Endometrium (tissue), 2 donors: ENCODE data around the gene LNP1.
"Not testable (repeated sequence)": the region's sequence is repeated elsewhere in the genome, so short reads cannot be mapped to it uniquely, and the experiment has no call there.

Experiments used
- FAIRE-seq: peaks from 2 replicates; lab custom pipeline; 2012; peaks lifted over from hg19 to GRCh38; lab: Jason Lieb, UNC
- donor health status: control.
- donor health status: control.

The LNP1 gene

DNA sequence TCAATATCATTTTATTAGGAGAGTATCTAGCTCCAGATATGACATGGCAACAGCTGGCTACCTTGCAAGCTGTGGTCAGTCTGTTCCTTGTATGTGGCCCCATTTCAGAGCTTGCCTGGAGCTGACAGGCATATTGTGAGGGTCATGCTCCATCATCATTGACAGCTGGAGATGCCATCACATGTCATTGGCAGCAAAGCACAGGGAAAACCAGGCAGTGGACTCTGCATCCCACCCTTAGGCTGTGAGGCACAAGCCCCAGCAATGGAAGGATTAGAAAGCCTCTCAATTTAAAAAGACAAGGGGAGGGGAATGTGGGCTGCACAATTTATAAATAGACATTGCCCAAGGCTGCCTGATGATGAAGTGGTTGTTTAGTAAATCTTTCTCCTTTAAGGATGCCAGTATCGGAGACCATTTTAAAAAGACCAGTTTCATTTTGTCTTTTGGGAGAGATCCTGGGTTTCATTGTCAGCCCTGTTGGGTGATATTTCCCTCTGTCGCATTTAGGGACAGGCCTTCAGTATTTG, 27.9 kb downstream of the LNP1 start:
- FAIRE-seq, result no peak

DNA sequence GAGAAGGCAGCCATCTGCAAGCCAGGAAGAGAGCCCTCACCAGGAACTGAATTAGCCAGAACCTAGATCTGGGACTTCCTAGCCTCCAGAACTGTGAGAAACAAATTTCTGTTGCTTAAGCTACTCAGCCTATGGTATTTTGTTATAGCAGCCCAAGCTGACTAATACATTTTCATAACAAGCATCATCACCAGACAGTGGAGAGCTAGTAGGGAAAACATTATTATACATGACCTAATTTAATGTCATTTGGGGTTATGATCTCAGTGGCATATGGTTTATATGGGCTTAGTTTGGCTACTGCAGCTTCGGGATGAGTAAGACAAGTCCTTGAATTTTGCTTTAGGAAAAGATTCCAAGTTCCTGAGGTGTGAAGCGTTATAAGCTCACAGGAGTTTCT, 35.6 kb downstream of the LNP1 start:
- FAIRE-seq, result no peak

DNA sequence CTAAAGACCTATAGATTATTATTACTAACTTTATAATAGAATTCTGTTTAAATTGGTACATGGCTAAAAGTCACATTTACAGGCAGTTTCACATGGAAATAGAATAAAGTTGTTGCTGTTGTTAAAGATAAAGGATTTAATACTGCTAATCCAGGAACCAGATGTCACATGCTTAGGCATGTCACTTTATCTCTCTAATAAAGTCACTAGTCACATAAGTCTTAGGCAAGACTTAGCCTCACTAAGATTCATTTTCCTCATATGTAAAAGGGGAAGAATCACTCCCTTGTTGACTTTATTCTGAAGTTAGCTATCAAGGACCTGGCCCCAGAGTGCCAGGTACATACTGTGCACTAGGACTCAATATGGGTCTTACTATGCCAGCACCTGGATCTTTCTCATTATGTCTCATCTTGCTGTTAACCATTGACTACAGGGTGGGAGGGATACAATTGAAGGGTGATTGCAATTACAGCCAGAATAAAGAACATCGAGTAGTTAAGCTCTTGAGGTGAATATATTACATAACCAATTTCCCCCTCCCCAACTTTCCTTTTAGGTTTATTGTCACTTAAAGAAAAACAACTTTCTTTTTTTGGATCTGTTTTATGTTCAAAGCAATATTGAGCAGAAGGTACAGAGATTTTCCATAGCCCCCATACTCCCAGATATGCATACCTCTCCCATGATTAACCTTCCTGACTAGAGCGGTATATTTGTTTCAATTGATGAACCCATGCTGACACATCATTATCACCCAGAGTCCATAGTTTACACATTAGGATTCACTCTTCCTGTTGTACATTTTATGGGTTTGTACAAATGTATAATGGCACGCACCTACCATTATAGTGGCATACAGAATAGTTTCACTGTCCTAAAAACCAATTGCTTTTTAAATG, 36.6 kb downstream of the LNP1 start:
- FAIRE-seq, result no peak

DNA sequence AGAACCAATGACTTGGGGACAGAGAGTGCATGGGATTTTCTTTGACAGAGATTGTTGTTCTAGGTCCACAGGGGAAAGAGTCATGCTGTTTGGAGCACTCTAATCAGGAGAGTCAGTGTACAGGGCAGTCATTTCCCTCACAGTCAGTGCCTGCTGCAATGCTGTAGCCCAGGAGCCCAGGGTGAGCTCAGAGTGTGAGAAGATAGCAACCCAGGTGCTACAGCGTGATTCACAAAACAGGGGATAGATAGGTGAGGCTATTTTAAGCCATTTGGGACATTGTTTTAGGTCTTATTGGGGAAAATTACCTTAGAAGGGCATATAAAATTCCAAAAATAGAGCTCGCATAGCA, 37.3 kb downstream of the LNP1 start:
- FAIRE-seq, result no peak

DNA sequence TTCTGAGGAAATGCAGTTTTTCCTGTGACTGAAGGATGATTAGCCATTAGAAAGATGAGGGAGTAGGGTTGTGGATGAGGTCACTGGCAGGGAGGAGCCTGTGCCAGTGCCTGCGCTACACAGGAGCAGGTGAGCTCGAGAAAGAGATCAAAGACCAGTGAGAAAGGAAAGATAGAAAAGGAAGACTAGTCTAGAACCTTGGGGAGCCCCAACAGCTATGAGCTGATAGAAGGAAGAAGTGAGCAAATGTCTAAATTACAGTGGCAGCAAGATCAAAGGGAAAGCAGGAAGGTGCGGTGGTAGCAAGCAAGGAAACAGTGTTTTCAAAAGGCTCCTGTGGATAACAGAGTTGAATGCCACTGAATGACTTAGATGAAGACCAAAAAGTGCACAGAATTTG, 39.6 kb downstream of the LNP1 start:
- FAIRE-seq, result no peak

DNA sequence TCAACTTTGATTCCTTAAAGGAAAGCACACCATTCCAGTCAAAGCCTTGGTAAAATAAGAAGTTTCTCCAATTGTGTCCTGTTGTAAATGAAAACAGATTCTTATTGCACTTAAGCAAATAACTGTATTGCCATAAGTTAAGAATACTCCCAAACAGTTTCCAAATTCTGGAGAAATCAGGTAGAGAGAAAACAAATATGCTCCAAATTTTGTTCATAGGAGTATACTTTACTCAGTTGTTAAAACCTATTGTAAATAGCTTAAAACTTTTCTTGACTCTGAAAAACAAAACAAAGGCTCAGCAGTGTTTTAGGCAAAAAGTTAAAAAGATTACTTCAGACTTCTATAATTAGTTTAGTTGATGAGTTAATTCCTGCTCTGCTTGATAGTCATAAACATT, 42.4 kb downstream of the LNP1 start:
- no peak for FAIRE-seq

DNA sequence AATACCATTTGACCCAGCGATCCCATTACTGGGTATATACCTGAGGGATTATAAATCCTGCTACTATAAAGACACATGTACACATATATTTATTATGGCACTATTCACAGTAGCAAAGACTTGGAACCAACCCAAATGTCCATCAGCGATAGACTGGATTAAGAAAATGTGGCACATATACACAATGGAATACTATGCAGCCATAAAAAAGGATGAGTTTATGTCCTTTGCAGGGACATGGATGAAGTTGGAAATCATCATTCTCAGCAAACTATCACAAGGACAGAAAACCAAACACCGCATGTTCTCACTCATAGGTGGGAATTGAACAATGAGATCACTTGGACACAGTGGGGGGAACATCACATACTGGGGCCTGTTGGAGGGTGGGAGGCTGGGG, 45.7 kb downstream of the LNP1 start:
- FAIRE-seq, result not testable (repeated sequence)

DNA sequence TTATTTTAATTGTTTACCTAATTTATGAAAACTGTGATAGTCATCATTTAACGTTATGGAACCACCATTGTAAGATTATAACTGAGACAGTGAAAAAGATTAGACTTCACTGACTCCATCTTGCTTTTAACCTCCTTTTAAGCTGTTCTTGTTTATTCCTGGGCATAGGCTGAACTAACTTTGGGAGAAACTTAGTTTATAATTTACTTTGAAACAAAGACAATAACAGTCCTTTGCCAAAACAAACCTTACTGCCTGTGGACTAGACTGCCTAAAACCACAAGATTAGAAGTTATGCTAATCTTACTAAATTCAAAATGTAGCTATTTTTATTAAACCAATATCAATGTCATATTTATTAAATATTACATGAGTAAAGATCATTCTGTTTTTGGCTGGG, 46.7 kb downstream of the LNP1 start:
- FAIRE-seq, result no peak

DNA sequence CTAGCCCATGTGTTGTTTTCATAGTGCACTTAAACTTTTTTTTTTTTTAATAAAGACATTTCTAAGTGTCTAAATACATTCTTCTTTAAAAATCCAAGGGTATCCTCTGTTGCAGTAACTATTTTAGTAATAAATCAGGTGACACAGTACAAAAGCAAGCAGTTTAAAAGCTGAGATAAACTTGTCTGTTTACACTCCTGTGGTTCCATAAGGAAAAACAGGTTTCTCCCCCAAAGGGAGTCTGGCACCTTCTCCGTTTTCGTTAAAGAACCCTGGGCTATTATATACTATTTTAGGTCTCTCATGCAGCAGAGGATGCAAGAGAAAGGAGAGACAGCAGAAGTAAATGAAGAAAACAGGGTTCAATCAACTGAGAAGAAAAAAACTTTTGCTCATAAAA, 47.9 kb downstream of the LNP1 start:
- FAIRE-seq, result no peak

DNA sequence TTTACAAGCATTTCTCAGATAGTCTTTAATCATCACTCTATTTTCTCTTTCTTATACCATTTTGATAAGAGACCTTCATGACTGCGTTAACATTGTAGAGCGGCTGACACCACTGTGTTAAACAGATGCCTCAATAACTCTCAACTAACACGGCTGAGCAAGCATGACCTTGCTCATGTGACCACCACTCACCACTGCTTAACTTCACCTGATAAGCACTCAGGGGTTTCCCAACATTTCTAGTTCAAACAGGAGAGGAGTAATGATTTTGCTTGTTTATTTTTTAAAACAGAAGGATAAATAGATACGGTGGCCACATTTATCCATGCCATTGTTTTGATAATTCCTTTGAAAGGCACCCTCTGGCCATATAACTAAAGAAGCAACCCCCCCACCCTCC, 53.3 kb downstream of the LNP1 start:
- no peak for FAIRE-seq

DNA sequence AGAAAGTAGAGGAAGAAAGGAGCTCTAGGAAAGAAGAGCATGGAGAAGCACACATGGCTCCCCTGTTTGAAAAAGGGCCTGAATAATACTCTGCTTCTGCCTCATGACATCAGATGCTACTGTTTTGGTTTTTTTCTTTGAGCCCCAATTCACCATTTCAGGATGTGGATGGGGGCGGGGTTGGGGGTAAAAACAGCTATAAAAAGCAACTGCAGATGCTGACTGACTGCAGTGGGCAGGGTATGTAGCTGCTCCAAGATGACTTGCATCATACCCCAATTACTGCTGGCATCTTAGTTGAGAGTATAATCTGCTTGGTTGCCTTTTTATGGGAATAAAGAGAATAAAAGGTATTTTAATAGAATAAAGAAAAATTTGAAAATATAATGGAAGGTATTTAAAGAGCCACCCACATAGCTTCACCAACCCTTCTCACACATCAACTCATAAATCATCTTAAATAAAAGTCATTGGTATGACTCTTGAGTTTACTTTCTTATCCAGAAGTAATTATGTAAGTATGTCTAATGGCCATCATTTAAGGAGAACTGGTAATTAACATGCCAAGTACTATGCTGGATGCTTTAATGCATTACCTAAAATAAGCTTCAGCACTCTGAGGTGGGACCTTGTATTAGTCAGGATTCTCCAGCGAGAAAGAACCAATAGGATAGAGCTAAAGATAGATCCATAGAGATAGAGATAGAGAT, 54.7 kb downstream of the LNP1 start:
- no peak for FAIRE-seq

DNA sequence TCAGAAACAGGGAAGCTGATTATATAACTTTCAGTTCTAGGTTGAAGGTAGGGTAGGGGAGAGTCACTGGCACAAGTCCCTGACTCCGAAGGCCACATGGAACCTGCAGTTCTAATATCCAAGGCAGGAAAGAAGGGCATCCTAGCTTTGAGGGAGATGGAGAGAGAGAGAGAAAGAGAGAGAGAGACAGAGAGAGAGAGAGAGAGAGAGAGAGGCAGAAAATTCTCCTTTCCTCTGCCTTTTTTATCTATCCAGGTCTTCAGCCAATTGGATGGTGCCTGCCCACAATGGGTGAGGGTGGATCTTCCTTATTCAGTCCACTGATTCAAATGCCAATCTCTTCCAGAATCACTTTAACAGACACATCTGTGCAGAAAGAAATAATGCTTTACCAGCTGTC, 55.4 kb downstream of the LNP1 start:
- no peak for FAIRE-seq

DNA sequence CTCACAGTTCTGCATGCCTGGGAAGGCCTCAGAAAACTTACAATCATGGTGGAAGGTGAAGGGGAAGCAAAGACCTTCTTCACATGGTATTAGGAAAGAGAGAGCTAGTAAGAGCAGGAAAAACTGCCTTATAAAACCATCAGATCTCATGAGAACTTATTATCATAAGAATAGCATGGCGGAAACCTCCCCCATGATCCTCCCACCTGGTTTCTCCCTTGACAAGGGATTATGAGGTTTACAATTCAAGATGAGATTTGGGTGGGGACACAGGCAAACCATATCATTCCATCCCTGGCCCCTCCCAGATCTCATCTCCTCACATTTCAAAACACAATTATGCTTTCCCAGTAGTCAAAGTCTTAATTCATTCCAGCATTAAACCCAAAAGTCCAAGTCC, 56.5 kb downstream of the LNP1 start:
- no peak for FAIRE-seq

DNA sequence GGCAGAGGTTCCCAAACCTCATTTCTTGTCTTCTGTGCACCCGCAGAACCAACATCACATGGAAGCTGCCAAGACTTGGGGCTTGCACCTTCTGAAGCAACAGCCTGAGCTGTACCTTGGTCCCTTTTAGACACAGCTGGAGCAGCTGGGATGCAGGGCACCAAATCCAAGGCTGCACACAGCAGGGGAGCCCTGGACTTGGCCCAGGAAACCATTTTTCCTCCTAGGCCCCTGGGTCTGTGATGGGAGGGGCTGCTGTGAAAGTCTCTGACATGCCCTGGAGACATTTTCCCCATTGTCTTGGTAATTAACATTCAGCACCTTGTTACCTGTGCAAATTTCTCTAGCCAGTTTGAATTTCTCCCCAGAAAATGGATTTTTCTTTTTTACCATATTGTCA, 57.5 kb downstream of the LNP1 start:
- FAIRE-seq, result no peak

DNA sequence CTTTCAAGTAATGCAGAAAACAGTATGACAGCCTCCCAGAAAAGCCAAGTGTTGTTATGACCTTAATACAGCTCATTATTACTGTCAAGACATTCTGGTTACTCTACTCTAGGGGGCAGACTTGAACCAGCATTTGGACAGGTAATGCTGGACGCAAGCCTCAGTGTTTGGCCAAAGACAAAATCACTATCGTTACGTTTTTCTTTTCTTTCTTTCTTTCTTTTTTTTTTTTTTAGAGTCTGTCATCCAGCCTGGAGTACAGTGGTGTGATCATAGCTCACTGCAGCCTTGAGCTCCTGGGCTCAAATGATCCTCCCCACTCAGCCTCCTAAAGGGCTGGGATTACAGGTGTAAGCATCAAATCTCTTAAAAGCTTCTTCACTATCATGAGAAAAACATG, 61.7 kb downstream of the LNP1 start:
- FAIRE-seq, result peak; percentile 60

DNA sequence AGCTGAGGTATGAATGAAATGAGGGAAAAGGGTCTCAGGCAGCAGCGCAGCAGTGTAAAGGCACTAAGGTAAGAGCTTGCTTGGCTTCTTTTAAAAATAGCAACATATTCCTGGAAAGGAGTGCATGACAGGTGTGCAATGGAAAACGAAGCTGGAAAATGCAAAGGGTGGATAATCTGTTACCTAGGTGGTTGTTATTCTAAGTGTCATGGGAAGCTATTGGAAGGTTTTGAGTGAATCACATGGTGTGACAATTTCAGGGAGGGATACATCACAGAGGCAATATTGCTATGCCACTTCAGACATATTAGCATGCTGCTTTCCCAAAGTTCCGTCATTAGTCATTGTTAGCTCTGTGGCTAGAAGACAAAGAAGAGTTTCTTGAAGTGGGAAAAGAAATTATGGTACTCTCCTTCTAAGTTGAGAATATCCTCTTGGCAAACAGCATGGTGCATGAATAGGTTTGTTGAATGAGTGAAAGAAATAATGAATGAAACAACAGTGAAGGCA, 62.4 kb downstream of the LNP1 start:
- no peak for FAIRE-seq

DNA sequence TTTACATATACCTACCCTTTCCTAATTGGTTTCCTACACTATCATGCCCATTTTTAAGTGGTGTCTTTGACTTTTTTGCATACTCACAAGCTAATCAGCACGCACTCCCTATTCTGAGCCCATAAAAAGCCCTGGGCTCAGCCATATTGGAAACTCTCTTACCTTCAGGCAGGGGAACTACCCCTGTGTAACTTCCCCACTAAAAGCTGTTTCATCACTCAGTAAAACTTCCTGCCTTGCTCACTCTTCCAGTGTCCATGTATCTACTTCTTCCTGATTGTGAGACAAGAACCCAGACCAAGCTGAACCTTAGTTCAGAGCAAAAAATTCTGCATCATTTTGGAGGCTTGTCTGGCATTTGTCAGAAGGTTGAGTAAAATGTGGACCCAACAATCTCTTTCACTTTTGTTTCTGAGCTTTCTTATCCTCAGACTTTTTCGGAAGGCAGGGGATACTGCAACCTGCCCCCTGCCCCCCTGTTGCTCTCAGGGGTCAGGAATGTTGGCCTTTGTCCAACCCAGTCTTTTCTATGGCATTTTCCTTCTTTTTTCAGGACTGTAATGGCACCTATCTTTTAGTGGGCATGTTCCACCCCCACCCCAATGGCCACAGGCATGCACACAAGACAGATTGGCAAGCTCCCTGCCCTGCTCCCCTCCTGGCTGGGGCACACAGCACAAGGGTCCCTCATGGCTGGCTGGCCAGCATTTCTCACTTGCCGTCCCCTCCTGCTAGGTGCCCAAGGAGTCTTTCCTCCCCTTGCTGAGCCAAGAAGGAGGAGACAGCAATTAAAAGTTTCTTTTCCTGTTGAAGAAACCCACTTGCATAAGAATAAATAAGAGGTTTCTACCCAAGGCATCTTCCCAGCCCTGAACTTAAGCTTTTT, 64.8 kb downstream of the LNP1 start:
- no peak for FAIRE-seq

DNA sequence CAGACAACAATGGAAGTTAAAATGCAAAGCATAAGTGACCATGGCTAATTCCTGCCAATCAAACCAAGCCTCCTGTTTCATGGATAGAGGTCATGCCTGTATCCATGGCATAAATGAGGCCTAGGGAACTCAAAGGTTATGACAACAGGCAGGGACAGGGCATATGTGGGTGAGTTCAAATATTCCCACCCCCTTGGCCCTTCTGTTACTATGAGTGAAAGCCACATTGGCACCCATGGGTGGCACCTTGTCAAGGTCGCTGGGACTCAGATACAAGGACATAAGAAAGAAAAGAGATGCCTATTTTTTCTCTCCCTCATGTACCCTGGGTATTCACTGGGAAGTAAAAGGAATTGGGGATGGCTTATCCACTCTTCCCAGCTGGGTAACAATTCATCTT, 65.8 kb downstream of the LNP1 start:
- no peak for FAIRE-seq

DNA sequence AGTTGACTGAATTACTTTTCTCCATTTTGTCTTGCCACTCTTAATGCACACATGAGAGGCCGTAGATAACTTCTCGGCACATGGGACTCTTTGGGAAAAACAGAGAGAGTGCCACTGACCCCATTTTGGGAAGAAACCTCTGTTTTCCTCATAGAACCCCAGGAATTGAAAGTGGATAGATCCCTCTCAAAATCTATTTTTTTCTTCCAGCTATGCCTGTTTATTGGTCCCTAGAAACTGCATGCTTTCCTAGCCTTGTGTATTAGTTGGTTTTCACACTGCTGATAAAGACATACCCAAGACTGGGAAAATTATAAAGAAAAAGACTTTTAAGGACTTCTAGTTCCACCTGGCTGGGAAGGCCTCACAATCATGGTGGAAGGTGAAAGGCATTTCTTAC, 67.3 kb downstream of the LNP1 start:
- FAIRE-seq, result no peak

DNA sequence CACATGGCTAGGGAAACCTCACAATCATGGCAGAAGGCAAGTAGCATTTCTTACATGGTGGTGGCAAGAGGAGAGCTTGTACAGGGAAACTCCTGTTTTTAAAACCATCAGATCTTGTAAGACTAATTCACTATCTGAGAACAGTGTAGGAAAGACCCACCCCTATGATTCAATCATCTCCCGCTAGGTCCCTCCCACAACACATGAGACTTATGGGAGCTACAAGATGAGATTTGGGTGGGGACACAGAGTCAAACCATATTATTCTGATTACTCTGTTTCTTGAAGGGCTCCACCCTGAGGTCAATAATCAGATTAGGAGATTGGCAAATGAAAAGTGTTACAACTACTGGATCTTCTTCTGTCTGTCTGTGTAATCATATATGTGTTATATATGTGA, 69.6 kb downstream of the LNP1 start:
- no peak for FAIRE-seq

DNA sequence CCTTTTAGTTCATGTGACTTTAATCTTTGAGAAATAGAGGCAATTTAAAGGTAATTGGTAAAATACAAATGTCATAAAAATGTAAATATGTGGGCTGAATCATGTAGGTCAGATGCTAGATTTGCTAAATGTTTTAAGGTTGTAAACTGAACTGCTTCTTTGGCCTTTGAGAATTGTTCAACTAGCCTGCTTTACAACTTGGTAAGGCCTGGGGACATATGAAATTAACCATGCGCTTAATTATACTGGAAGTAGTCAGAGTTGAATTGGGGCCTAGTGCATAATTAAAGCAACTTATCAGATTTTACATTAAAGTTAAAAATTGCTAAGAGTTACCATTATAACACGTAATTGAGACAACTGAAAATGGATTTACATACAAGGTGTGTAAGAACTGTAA, 70.1 kb downstream of the LNP1 start:
- no peak for FAIRE-seq

DNA sequence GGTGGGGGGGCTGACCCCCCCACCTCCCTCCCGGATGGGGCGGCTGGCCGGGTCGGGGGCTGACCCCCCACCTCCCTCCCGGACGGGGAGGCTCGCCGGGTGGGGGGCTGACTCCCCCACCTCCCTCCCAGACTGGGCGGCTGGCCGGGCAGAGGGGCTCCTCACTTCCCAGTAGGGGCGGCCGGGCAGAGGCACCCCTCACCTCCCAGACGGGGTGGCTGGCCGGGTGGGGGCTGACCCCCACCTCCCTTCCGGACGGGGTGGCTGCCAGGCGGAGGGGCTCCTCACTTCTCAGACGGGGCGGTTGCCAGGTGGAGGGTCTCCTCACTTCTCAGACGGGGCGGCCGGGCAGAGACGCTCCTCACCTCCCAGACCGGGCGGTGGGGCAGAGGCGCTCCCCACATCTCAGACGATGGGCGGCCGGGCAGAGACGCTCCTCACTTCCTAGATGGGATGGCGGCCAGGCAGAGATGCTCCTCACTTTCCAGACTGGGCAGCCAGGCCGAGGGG, 76.6 kb downstream of the LNP1 start:
- not testable (repeated sequence) for FAIRE-seq
